ENCODE measurements around the gene KIF20B. TPM values are rescaled to one million over a fixed set of nuclear protein-coding genes. Genes with fewer than 3 reads are reported as not detected.

The KIF20B gene
- total RNA-seq, 1 donor from 2014 or later = 6.7 TPM

DNA sequence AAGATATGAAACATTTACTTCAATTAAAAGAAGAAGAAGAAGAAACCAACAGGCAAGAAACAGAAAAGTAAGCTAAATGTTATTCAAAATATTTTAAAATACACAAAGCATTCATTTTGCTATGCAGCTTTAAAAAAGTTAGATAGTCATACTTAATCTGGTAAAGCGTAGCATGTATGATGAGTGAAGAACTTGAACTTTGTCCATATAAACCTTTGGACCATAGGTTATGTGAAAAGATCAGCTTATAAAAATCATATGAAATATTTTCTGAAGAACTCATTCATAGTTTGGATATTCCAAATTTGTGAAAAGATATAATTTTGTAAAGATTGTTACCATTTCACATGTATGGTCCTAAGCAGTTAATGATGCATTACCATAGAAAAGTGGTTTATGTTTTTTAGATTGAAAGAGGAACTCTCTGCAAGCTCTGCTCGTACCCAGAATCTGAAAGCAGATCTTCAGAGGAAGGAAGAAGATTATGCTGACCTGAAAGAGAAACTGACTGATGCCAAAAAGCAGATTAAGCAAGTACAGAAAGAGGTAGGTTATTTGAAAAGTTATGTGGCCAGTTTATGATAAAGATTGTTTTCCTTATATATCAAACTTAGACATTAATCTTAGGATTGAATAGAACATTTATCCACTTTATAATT lies 37.3 kb downstream of the KIF20B start:
- Histone ChIP-seq H3K36me3 (no peaks in the 10 kb centered on the region), H3K27me3 (ENCODE audit: low read depth) (no peaks in the 10 kb centered on the region), H3K4me3 (no peak overlapping the region), H3K9me3 (no peaks in the 10 kb centered on the region), H3K4me1 (no peaks in the 10 kb centered on the region), H3K27ac (no peak overlapping the region)
- DNase-seq (no peak), ATAC-seq (no peak)
- TF ChIP-seq, protein P1, sequence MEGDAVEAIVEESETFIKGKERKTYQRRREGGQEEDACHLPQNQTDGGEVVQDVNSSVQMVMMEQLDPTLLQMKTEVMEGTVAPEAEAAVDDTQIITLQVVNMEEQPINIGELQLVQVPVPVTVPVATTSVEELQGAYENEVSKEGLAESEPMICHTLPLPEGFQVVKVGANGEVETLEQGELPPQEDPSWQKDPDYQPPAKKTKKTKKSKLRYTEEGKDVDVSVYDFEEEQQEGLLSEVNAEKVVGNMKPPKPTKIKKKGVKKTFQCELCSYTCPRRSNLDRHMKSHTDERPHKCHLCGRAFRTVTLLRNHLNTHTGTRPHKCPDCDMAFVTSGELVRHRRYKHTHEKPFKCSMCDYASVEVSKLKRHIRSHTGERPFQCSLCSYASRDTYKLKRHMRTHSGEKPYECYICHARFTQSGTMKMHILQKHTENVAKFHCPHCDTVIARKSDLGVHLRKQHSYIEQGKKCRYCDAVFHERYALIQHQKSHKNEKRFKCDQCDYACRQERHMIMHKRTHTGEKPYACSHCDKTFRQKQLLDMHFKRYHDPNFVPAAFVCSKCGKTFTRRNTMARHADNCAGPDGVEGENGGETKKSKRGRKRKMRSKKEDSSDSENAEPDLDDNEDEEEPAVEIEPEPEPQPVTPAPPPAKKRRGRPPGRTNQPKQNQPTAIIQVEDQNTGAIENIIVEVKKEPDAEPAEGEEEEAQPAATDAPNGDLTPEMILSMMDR (IDR thresholded peaks at IDR 0.05) = no peak
- intact Hi-C loops (cut with DNase I) = no loop called here

- DNase-seq (no peak), ATAC-seq (no peak)
- H3K4me3 ChIP-seq = no peak overlapping the region
- TF ChIP-seq, protein P1 (IDR thresholded peaks at IDR 0.05) = no peak
- H3K36me3 ChIP-seq = no peaks in the 10 kb centered on the region
- intact Hi-C loops (cut with DNase I) = no loop called here
- H3K4me1 ChIP-seq = no peaks in the 10 kb centered on the region
- H3K9me3 ChIP-seq = no peaks in the 10 kb centered on the region
- H3K27ac ChIP-seq = no peak overlapping the region
- H3K27me3 ChIP-seq (ENCODE audit: low read depth) = no peaks in the 10 kb centered on the region
Measured at GRCh38 chr10:89741126-89741762, 39.9 kb downstream of the KIF20B start.

DNA sequence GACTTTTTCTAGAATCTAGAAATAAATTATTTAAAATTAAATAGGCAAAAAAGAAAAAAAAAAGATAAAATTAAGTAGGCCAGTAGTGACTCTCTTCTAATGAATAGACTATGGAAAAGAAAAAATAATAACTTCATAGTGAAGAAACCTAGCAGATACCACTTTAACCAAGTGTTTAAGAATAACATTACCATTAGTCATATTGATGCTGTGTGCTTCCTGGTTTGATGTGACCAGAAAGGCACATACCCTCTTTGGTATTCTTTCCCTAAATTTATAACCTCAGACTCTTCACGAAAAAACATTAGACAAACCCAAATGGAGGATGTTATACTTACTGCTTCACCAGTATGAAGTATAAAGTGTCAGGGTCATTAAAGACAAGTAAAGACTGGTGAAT lies 42.6 kb downstream of the KIF20B start:
- TF ChIP-seq, protein P1 (IDR thresholded peaks at IDR 0.05) = no peak
- H3K4me3 ChIP-seq = no peak overlapping the region
- intact Hi-C loops (cut with DNase I) = no loop called here

GRCh38 chr10:89745903-89746302 lies 44.5 kb downstream of the KIF20B start:
- intact Hi-C loops (cut with DNase I) = no loop called here
- Histone ChIP-seq H3K27me3 (ENCODE audit: low read depth) (no peaks in the 10 kb centered on the region), H3K27ac (no peak overlapping the region), H3K9me3 (no peaks in the 10 kb centered on the region), H3K36me3 (no peaks in the 10 kb centered on the region), H3K4me1 (no peaks in the 10 kb centered on the region), H3K4me3 (no peak overlapping the region)
- no peak for DNase-seq
- TF ChIP-seq, protein P1 (IDR thresholded peaks at IDR 0.05) = no peak
- ATAC-seq = no peak

More for the DNA sequence above, 42.6 kb downstream of the KIF20B start:
- Histone ChIP-seq H3K27ac (no peak overlapping the region), H3K4me1 (no peaks in the 10 kb centered on the region), H3K27me3 (ENCODE audit: low read depth) (no peaks in the 10 kb centered on the region), H3K36me3 (no peaks in the 10 kb centered on the region), H3K9me3 (no peaks in the 10 kb centered on the region)
- DNase-seq = no peak
- no peak for ATAC-seq

DNA sequence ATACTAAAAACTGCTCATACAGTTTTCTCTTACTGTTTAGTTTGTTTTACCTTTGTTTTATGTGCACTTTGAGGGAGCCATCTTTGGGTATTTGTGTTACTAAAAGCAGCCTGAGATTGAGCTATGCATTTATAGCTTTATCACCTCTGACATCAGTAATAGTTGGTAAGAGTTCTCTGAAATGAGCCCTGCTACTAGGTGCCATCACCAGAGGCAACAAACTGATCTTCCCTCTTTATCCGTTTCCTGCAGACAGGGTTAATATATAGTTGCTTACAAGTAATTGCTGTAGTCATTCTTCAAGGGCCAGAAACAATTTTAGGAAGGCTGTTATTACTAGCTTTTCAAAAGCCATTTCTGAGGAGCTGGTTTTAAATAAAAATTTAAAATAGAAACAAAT lies 49.1 kb downstream of the KIF20B start:
- no peak overlapping the region for H3K4me3 ChIP-seq

More for the DNA sequence above, 49.1 kb downstream of the KIF20B start:
- Histone ChIP-seq H3K9me3 (no peaks in the 10 kb centered on the region), H3K27ac (no peak overlapping the region), H3K27me3 (ENCODE audit: low read depth) (no peaks in the 10 kb centered on the region), H3K4me1 (no peaks in the 10 kb centered on the region), H3K36me3 (no peaks in the 10 kb centered on the region)
- ATAC-seq (no peak), DNase-seq (no peak)
- intact Hi-C loops (cut with DNase I) = no loop called here
- TF ChIP-seq, protein P1 (IDR thresholded peaks at IDR 0.05) = no peak

All from lower lobe of right lung (tissue), 2 donors.